ENCODE results near the gene SNRNP200. TPM values are rescaled to one million over a fixed set of nuclear protein-coding genes. Genes with fewer than 3 reads are reported as not detected.

Gene SNRNP200
- total and polyA plus RNA-seq, 4 donors: 65.9 to 106 (median 88.0) TPM

GRCh38 chr2:96345438-96345837, 40.1 kb upstream of the SNRNP200 start:
- Histone ChIP-seq H3K27ac (ENCODE audit: low read depth in 1 of 2, low read length in 1 of 2) (no peak overlapping the region), H3K4me1 (ENCODE audit: control insufficient read depth in 5 of 5, insufficient read depth in 5 of 5, low read length in 5 of 5) (no peaks in the 10 kb centered on the region), H3K27me3 (ENCODE audit: control insufficient read depth in 3 of 3, insufficient read depth in 3 of 3, low read length in 2 of 3) (no peaks in the 10 kb centered on the region), H3K4me3 (no peak overlapping the region), H3K36me3 (ENCODE audit: control insufficient read depth in 4 of 4, insufficient read depth in 4 of 4, low read length in 4 of 4) (peaks cover 0 to 13% (median 3%) of the 10 kb centered on the region in 4 donors), H3K9ac (ENCODE audit: insufficient read depth in 1 of 2, low read length in 2 of 2) (no peak overlapping the region), H3K9me3 (ENCODE audit: control insufficient read depth in 4 of 4, insufficient read depth in 3 of 4, low read length in 3 of 4) (no peaks in the 10 kb centered on the region)
- no peak for ATAC-seq (ENCODE audit: insufficient read depth, low FRiP score)
- 64 to 85% methylated on average over 4 of the region's 4 CpGs for WGBS, 2 donors
- DNase-seq: no peak
- no peak for TF ChIP-seq CTCF (IDR thresholded peaks at IDR 0.05; ENCODE audit: control extremely low read depth, extremely low read depth)

GRCh38 chr2:96344011-96344410, 38.7 kb upstream of the SNRNP200 start:
- Histone ChIP-seq H3K9me3 (ENCODE audit: control insufficient read depth in 4 of 4, insufficient read depth in 3 of 4, low read length in 3 of 4) (no peaks in the 10 kb centered on the region), H3K4me3 (no peak overlapping the region), H3K9ac (ENCODE audit: insufficient read depth in 1 of 2, low read length in 2 of 2) (no peak overlapping the region), H3K4me1 (ENCODE audit: control insufficient read depth in 5 of 5, insufficient read depth in 5 of 5, low read length in 5 of 5) (no peaks in the 10 kb centered on the region), H3K36me3 (ENCODE audit: control insufficient read depth in 4 of 4, insufficient read depth in 4 of 4, low read length in 4 of 4) (peaks cover 0 to 13% (median 3%) of the 10 kb centered on the region in 4 donors), H3K27ac (ENCODE audit: low read depth in 1 of 2, low read length in 1 of 2) (no peak overlapping the region), H3K27me3 (ENCODE audit: control insufficient read depth in 3 of 3, insufficient read depth in 3 of 3, low read length in 2 of 3) (no peaks in the 10 kb centered on the region)
- no peak for DNase-seq
- TF ChIP-seq CTCF (IDR thresholded peaks at IDR 0.05; ENCODE audit: control extremely low read depth, extremely low read depth): no peak
- peak; percentile 34 for ATAC-seq (ENCODE audit: insufficient read depth, low FRiP score)
- WGBS, 2 donors: 76 to 89% methylated on average over 5 of the region's 5 CpGs

GRCh38 chr2:96342085-96342484, 36.7 kb upstream of the SNRNP200 start:
- Histone ChIP-seq H3K4me3 (no peak overlapping the region), H3K36me3 (ENCODE audit: control insufficient read depth in 4 of 4, insufficient read depth in 4 of 4, low read length in 4 of 4) (peaks cover 0 to 13% (median 3%) of the 10 kb centered on the region in 4 donors), H3K9ac (ENCODE audit: insufficient read depth in 1 of 2, low read length in 2 of 2) (no peak overlapping the region), H3K27me3 (ENCODE audit: control insufficient read depth in 3 of 3, insufficient read depth in 3 of 3, low read length in 2 of 3) (no peaks in the 10 kb centered on the region), H3K9me3 (ENCODE audit: control insufficient read depth in 4 of 4, insufficient read depth in 3 of 4, low read length in 3 of 4) (no peaks in the 10 kb centered on the region), H3K27ac (ENCODE audit: low read depth in 1 of 2, low read length in 1 of 2) (no peak overlapping the region), H3K4me1 (ENCODE audit: control insufficient read depth in 5 of 5, insufficient read depth in 5 of 5, low read length in 5 of 5) (no peaks in the 10 kb centered on the region)
- ATAC-seq (ENCODE audit: insufficient read depth, low FRiP score): no peak
- TF ChIP-seq CTCF (IDR thresholded peaks at IDR 0.05; ENCODE audit: control extremely low read depth, extremely low read depth): no peak
- WGBS, 2 donors: 84 to 90% methylated on average over 6 of the region's 6 CpGs
- DNase-seq: no peak

GRCh38 chr2:96341641-96342040, 36.3 kb upstream of the SNRNP200 start:
- Histone ChIP-seq H3K27ac (ENCODE audit: low read depth in 1 of 2, low read length in 1 of 2) (no peak overlapping the region), H3K4me1 (ENCODE audit: control insufficient read depth in 5 of 5, insufficient read depth in 5 of 5, low read length in 5 of 5) (peaks cover 0 to 4% (median 0%) of the 10 kb centered on the region in 5 donors), H3K27me3 (ENCODE audit: control insufficient read depth in 3 of 3, insufficient read depth in 3 of 3, low read length in 2 of 3) (no peaks in the 10 kb centered on the region), H3K4me3 (no peak overlapping the region), H3K36me3 (ENCODE audit: control insufficient read depth in 4 of 4, insufficient read depth in 4 of 4, low read length in 4 of 4) (peaks cover 0 to 12% (median 3%) of the 10 kb centered on the region in 4 donors), H3K9me3 (ENCODE audit: control insufficient read depth in 4 of 4, insufficient read depth in 3 of 4, low read length in 3 of 4) (no peaks in the 10 kb centered on the region), H3K9ac (ENCODE audit: insufficient read depth in 1 of 2, low read length in 2 of 2) (no peak overlapping the region)
- TF ChIP-seq CTCF (IDR thresholded peaks at IDR 0.05; ENCODE audit: control extremely low read depth, extremely low read depth): no peak
- ATAC-seq (ENCODE audit: insufficient read depth, low FRiP score): no peak
- DNase-seq: no peak
- WGBS, 2 donors: 92 to 96% methylated on average over 14 of the region's 14 CpGs
